Measurements from ENCODE around the gene SRPX.

The SRPX gene

DNA sequence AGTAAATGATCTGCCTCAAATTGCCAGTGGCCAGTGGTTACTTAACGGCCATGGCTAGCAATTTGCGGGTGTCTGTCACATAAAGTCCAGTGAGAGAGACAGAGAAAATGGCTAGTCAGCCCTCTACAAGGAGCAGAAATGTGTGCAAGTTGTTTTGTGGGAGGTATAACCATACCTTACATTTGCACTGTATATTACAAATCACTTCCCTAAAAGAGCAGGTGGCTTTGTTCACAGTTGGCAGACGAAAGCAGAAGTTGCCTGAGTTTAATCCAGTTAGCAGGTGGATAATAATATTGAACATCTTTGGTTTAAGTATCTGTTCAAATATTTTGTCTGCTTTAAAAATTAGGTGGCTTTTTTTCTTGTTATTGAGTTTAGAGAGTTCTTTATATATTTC, 15.6 kb downstream of the SRPX start:
- H3K4me3 ChIP-seq (ENCODE audit: low read depth, low read length) = no peak overlapping the region
- no peaks in the 10 kb centered on the region for H3K27me3 ChIP-seq (ENCODE audit: insufficient read depth, low read depth, severe bottlenecking)
- H3K27ac ChIP-seq = no peak overlapping the region

DNA sequence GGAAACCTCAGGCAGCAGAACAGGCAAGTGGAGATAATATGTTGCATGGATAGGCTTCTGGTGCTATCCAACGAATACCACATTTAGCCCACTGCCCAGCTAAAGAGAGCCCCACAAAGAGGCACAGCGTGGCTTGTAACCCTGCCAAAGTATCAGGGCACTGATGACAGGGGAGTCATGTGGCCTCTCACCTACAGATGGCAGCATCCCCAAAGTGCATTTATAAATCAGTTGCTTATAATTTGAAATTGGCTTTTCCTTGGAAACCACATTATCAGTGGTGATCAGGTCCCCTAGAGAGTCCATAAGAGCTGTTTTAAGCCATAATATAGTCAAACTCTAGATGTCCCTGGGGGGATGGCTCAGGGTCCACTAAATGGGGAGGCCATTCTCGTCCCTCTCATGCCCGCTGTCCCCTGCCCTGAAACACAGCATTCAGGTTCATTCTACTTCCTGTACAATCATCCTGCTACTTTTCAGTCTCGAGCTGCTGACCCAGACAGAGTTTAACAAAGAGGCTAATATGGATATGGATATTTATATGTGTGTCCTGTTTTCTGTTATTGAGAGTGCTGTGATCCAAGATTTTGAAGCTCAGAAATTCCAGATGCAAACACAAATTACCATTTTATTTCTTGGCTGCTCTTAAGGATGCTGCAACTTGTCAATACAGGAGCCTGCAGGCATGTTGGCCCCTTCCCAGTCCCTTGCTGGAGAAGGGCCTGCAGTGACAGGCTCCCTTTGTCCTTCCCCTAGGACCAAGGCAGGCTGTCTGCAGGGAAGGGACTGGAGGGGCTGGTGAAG, 28.5 kb downstream of the SRPX start:
- no peak for DNase-seq
- no peaks in the 10 kb centered on the region for H3K27me3 ChIP-seq (ENCODE audit: insufficient read depth, low read depth, severe bottlenecking)
- TF ChIP-seq, protein P1, sequence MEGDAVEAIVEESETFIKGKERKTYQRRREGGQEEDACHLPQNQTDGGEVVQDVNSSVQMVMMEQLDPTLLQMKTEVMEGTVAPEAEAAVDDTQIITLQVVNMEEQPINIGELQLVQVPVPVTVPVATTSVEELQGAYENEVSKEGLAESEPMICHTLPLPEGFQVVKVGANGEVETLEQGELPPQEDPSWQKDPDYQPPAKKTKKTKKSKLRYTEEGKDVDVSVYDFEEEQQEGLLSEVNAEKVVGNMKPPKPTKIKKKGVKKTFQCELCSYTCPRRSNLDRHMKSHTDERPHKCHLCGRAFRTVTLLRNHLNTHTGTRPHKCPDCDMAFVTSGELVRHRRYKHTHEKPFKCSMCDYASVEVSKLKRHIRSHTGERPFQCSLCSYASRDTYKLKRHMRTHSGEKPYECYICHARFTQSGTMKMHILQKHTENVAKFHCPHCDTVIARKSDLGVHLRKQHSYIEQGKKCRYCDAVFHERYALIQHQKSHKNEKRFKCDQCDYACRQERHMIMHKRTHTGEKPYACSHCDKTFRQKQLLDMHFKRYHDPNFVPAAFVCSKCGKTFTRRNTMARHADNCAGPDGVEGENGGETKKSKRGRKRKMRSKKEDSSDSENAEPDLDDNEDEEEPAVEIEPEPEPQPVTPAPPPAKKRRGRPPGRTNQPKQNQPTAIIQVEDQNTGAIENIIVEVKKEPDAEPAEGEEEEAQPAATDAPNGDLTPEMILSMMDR (IDR thresholded peaks at IDR 0.05; ENCODE audit: low read depth, low read length) = peak; percentile 58
- H3K36me3 ChIP-seq = no peaks in the 10 kb centered on the region
- H3K9me3 ChIP-seq (ENCODE audit: severe bottlenecking) = no peaks in the 10 kb centered on the region
- H3K27ac ChIP-seq = no peak overlapping the region
- H3K4me3 ChIP-seq (ENCODE audit: low read depth, low read length) = no peak overlapping the region

More for the DNA sequence above, 15.6 kb downstream of the SRPX start:
- TF ChIP-seq, protein P1 (IDR thresholded peaks at IDR 0.05; ENCODE audit: low read depth, low read length) = no peak
- no peaks in the 10 kb centered on the region for H3K36me3 ChIP-seq
- no peak for DNase-seq
- H3K9me3 ChIP-seq (ENCODE audit: severe bottlenecking) = no peaks in the 10 kb centered on the region

DNA sequence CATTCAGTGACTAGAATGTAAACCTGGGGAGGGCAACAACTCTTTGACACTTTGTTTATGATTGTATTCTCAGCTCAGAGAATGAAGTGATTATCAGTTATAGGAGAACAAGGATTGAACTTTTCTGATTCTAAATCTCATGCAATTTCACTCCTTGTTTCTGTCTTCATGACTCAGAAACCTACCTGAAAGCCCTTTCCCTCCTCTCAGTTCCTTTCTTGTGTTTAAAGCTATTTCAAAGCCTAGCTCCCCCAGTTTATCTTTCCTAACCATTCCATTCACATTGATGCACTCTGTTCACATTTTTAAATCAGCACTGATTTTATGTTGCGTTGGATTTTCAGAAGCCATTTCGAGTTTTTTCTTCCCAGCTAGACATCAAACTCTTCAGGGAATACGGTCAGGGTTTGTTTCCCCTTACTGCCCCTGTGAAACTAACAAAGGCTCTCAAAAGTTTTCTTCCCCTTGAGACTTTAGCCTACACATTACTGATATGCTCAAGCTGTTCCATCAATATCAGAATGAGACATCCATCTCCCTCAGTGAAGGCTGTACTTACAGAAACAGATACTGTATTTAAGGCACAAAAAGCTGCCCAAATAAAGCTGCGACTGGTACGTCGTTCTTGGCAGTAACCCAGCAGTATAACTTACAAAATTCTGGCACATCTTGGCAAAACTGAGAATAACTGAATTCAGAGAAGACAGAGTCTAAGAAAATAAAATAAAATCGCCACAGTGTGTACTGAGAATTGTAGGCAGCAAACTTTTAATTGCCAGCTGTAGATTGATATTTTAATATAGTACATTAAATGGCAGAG, 31.0 kb downstream of the SRPX start:
- TF ChIP-seq, protein P1 (IDR thresholded peaks at IDR 0.05; ENCODE audit: low read depth, low read length) = no peak
- no peaks in the 10 kb centered on the region for H3K27me3 ChIP-seq (ENCODE audit: insufficient read depth, low read depth, severe bottlenecking)
- no peak for DNase-seq
- H3K27ac ChIP-seq = no peak overlapping the region
- no peak overlapping the region for H3K4me3 ChIP-seq (ENCODE audit: low read depth, low read length)
- H3K36me3 ChIP-seq = no peaks in the 10 kb centered on the region
- H3K9me3 ChIP-seq (ENCODE audit: severe bottlenecking) = no peaks in the 10 kb centered on the region

DNA sequence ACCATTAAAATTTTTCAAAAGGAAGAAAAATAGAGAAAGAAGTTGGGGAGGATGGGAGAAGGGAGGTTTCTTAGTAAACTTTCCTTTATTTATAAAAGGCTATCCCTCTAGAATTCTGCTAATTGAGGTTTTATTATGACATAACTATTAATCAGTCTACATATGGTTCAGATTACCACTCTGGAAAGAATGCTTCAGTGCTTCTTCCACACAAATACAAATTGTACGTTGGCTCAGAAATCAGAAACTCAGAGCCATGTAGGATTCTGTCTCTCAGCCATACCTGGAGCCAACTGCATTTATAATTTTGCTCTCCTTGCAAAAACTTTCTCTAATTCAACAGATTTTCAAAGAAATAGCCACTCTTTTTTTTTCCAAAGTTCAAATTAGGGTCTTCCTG, 37.1 kb downstream of the SRPX start:
- Histone ChIP-seq H3K9me3 (ENCODE audit: severe bottlenecking) (no peaks in the 10 kb centered on the region), H3K4me3 (ENCODE audit: low read depth, low read length) (no peak overlapping the region), H3K27ac (no peak overlapping the region), H3K27me3 (ENCODE audit: insufficient read depth, low read depth, severe bottlenecking) (no peaks in the 10 kb centered on the region), H3K36me3 (no peaks in the 10 kb centered on the region)
- TF ChIP-seq, protein P1 (IDR thresholded peaks at IDR 0.05; ENCODE audit: low read depth, low read length) = no peak
- no peak for DNase-seq

DNA sequence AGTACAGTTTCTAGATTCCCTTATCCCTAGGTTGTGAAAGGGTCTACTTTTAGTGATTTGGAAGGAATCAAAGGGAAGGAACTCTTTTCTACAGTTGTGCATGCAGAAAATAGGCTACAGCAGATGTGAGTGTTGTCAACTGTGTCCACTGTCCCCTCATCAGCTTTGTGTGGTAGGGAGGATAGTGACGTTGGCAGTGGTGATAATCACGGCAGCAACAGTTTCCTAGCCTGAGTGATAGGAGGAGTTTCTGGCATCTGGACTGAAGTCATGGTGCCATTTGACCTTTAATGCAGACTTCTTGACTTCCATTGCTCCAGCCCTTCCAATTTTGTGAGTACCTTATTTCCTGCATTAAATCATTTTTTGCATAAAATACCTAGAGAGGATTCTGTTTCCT, 39.3 kb downstream of the SRPX start:
- DNase-seq = no peak
- Histone ChIP-seq H3K36me3 (no peaks in the 10 kb centered on the region), H3K9me3 (ENCODE audit: severe bottlenecking) (no peaks in the 10 kb centered on the region), H3K4me3 (ENCODE audit: low read depth, low read length) (no peak overlapping the region), H3K27ac (no peak overlapping the region), H3K27me3 (ENCODE audit: insufficient read depth, low read depth, severe bottlenecking) (no peaks in the 10 kb centered on the region)
- TF ChIP-seq, protein P1 (IDR thresholded peaks at IDR 0.05; ENCODE audit: low read depth, low read length) = no peak
